ENCODE data around the gene TCF15.

DNA sequence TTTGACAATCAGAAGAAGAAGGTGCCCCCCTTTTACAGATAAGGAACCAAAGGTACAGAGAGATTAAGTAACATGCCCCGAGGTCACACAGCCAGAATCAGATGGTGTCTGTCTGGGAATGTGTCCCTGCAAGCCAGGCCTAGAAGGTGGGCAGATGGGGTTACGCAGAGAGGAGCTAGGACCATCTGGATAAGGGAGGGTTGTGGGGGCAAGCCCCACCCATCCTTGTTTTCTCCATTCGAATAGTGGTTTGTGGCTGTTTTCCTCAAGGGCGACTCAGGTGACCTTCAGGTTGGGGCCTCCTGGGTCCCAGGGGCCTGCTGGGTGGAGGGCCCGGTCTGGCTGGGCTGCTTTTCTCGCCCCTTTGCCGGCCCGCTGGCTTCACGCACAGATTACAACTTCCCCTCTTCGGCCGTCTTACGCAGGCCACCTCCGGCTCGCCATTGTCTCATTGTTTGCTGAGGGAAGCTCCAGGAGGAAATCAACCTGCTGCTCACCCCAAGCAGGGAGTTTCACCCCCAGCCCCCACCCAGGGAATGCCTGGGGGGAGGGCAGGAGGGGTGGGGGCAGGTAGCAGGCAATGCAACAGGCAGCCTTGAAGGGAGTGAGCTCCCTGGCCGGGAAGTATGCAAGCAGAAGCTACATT is 35.7 kb downstream of the TCF15 start:
- TF ChIP-seq, protein P1, sequence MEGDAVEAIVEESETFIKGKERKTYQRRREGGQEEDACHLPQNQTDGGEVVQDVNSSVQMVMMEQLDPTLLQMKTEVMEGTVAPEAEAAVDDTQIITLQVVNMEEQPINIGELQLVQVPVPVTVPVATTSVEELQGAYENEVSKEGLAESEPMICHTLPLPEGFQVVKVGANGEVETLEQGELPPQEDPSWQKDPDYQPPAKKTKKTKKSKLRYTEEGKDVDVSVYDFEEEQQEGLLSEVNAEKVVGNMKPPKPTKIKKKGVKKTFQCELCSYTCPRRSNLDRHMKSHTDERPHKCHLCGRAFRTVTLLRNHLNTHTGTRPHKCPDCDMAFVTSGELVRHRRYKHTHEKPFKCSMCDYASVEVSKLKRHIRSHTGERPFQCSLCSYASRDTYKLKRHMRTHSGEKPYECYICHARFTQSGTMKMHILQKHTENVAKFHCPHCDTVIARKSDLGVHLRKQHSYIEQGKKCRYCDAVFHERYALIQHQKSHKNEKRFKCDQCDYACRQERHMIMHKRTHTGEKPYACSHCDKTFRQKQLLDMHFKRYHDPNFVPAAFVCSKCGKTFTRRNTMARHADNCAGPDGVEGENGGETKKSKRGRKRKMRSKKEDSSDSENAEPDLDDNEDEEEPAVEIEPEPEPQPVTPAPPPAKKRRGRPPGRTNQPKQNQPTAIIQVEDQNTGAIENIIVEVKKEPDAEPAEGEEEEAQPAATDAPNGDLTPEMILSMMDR (conservative IDR thresholded peaks at IDR 0.05; ENCODE audit: low read depth in 2 of 2): no peak
- TF ChIP-seq POLR2AphosphoS5 (IDR thresholded peaks at IDR 0.05; ENCODE audit: low read depth): no peak
- TF ChIP-seq, protein P2, sequence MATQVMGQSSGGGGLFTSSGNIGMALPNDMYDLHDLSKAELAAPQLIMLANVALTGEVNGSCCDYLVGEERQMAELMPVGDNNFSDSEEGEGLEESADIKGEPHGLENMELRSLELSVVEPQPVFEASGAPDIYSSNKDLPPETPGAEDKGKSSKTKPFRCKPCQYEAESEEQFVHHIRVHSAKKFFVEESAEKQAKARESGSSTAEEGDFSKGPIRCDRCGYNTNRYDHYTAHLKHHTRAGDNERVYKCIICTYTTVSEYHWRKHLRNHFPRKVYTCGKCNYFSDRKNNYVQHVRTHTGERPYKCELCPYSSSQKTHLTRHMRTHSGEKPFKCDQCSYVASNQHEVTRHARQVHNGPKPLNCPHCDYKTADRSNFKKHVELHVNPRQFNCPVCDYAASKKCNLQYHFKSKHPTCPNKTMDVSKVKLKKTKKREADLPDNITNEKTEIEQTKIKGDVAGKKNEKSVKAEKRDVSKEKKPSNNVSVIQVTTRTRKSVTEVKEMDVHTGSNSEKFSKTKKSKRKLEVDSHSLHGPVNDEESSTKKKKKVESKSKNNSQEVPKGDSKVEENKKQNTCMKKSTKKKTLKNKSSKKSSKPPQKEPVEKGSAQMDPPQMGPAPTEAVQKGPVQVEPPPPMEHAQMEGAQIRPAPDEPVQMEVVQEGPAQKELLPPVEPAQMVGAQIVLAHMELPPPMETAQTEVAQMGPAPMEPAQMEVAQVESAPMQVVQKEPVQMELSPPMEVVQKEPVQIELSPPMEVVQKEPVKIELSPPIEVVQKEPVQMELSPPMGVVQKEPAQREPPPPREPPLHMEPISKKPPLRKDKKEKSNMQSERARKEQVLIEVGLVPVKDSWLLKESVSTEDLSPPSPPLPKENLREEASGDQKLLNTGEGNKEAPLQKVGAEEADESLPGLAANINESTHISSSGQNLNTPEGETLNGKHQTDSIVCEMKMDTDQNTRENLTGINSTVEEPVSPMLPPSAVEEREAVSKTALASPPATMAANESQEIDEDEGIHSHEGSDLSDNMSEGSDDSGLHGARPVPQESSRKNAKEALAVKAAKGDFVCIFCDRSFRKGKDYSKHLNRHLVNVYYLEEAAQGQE (IDR thresholded peaks at IDR 0.05; ENCODE audit: unreplicated experiment): no peak
- no peak for TF ChIP-seq EZH2 (IDR thresholded peaks at IDR 0.05; ENCODE audit: low read depth, unreplicated experiment)
- TF ChIP-seq EZH2phosphoT487 (IDR thresholded peaks at IDR 0.05; ENCODE audit: unreplicated experiment): no peak
- TF ChIP-seq CREB1 (CRISPR knock-in tag; IDR thresholded peaks at IDR 0.05; ENCODE audit: low read depth): no peak
- TF ChIP-seq JUNB (IDR thresholded peaks at IDR 0.05; ENCODE audit: unreplicated experiment): no peak
- TF ChIP-seq ZNF114 (CRISPR knock-in tag; IDR thresholded peaks at IDR 0.05): no peak

Data from GM23338 (cell line).